ENCODE results near the gene SMAD9. TPM values are rescaled to one million over a fixed set of nuclear protein-coding genes. Genes with fewer than 3 reads are reported as not detected.

SMAD9 gene
- total RNA-seq, 1 donor: 4.3 TPM

DNA sequence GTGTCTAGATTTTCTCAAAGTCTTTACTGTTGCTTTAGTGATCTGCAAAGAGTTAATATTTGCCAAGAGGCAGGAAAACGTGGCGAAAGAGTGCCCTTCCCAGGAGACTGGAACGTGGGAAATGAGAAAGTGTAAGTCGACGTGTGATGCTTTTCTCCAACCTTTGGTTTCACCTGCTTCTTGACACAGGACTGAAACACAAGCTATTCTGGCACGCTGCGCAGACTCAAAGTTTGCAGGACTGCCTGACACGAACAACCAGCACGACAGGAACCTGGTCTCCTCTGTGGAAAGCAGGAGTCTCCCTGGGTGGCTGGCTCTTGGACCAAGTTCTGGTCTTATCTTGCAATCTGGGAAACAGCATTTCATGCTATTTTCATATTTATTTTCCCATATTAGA, 72.4 kb downstream of the SMAD9 start:
- H3K4me3 ChIP-seq (ENCODE audit: low read depth, low read length): no peak overlapping the region
- TF ChIP-seq, protein P1, sequence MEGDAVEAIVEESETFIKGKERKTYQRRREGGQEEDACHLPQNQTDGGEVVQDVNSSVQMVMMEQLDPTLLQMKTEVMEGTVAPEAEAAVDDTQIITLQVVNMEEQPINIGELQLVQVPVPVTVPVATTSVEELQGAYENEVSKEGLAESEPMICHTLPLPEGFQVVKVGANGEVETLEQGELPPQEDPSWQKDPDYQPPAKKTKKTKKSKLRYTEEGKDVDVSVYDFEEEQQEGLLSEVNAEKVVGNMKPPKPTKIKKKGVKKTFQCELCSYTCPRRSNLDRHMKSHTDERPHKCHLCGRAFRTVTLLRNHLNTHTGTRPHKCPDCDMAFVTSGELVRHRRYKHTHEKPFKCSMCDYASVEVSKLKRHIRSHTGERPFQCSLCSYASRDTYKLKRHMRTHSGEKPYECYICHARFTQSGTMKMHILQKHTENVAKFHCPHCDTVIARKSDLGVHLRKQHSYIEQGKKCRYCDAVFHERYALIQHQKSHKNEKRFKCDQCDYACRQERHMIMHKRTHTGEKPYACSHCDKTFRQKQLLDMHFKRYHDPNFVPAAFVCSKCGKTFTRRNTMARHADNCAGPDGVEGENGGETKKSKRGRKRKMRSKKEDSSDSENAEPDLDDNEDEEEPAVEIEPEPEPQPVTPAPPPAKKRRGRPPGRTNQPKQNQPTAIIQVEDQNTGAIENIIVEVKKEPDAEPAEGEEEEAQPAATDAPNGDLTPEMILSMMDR (IDR thresholded peaks at IDR 0.05; ENCODE audit: insufficient read depth, low read depth, low read length): no peak
- no peak for DNase-seq (ENCODE audit: low read depth)

DNA sequence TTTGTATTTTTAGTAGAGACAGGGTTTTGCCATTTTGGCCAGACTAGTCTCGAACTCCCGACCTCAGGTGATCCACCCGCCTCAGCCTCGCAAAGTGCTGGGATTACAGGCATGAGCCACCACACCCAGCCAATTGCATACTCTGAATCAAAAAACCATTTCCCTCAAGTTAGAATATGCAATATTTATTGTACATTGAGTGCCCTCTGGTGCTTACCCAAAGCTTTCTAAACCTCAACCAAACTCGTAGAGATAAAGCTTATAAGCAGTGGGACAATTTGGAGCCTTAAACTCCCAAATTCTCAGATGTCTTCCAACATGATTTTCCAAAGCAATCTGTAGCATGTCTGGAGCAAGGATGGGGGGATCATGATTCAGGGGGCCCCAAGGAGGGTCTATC, 78.6 kb downstream of the SMAD9 start:
- DNase-seq (ENCODE audit: low read depth): no peak
- H3K4me3 ChIP-seq (ENCODE audit: low read depth, low read length): no peak overlapping the region
- TF ChIP-seq, protein P1 (IDR thresholded peaks at IDR 0.05; ENCODE audit: insufficient read depth, low read depth, low read length): no peak

DNA sequence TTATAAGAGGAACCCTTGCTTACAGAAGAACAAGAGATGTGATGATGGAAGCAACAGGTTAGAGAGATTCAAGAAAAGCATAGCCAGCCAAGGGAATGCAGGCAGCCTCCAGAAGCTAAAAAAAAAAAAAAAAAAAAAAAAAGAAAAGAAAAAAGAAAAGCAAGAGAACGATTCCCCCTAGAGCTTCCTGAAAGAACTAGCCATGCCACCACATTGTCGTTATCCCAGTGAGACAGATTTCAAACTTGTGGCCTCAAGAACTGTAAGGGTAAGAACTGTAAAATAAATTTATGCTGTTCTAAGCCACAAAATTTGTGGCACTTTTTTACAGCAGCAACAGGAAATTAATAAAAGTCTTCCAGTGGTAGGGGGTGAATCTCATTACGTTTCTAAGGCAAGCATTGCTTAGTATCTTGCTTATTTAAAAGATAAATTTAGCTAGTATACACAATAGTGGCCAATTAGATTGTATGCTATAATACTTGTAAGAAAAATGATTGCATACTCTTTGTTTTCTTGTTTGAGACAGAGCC, 79.3 kb downstream of the SMAD9 start:
- H3K4me3 ChIP-seq (ENCODE audit: low read depth, low read length): no peak overlapping the region
- TF ChIP-seq, protein P1 (IDR thresholded peaks at IDR 0.05; ENCODE audit: insufficient read depth, low read depth, low read length): no peak
- no peak for DNase-seq (ENCODE audit: low read depth)

DNA sequence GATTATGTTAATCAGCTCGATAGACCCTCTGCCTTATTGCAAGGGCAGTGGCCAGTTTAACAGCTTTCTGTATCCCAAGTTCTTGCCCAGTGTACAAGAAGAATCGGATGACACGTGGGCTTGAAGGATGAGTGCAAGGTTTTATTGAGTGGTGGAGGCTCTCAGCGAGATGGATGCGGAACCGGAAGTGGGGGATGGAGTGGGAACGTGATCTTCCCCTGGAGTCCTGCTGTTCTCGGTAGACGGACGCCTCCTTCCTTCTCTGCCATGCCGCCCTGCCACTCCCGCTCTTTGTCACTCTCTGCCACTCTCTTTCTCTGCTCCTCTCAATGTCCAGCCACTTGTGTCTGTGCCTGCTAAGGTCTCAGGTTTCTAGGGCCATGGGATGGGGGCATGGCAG, 80.1 kb downstream of the SMAD9 start:
- TF ChIP-seq, protein P1 (IDR thresholded peaks at IDR 0.05; ENCODE audit: insufficient read depth, low read depth, low read length): no peak
- peak overlapping the region; percentile 10 for H3K4me3 ChIP-seq (ENCODE audit: low read depth, low read length)
- DNase-seq (ENCODE audit: low read depth): no peak

DNA sequence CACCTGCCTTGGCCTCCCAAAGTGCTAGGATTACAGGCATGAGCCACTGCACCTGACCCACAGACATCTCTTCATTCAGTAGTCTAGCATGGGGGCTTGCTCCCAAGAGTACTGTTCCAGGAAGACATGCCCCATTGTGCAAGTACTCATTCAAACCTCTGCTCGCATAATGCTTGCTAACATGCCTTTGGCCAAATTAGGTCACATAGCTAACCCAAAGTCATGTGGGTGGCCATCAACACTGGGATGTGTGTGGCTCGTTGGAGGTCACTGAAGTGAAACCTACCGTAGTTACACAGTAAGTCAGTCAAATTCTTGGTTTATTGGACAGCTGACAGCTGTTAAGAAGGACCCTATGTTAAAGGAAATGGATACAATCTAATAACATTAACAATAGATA, 80.8 kb downstream of the SMAD9 start:
- TF ChIP-seq, protein P1 (IDR thresholded peaks at IDR 0.05; ENCODE audit: insufficient read depth, low read depth, low read length): no peak
- H3K4me3 ChIP-seq (ENCODE audit: low read depth, low read length): no peak overlapping the region
- DNase-seq (ENCODE audit: low read depth): no peak

DNA sequence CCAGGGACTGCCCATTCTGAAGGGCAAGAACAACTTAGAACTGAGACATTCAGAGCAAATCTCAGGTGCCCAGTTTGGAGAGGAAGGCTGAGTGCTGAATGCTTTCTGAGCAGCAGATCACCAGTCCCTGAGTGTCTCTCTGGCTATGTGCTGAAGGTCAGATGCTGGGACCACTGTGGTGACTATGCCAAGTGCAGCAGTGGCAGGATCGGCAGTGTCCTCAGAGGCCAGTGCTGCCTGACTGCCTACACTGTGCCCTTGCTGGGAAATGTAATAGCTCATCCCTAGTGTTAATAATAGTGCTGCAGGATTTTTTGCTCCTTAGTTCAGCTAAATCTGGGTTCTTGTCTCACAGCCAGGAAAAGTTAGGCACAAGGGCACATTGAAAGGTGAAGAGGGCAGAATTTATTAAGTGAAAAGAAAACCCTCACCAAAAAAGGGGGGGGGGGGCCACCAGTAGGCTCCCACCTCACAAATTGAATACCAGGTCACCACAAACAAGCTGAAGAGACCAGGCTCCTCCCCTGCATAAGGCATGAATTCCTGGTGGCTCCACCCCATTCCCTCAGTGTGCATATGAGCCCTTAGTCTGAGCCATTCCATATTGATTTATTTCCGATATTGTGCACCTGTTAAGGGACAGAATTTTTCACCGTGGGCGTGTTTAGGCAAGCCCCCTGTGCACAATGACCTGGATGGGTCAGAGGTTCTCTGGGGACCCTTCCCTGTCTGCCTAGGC, 82.5 kb downstream of the SMAD9 start:
- TF ChIP-seq, protein P1 (IDR thresholded peaks at IDR 0.05; ENCODE audit: insufficient read depth, low read depth, low read length): no peak

More for the DNA sequence above, 82.5 kb downstream of the SMAD9 start:
- no peak overlapping the region for H3K4me3 ChIP-seq (ENCODE audit: low read depth, low read length)
- DNase-seq (ENCODE audit: low read depth): no peak
